Activated B cell treated with CpG ODN at 0.5 μM for 24 hours (primary cell): ENCODE data around the gene XRCC4. TPM values are rescaled to one million over a fixed set of nuclear protein-coding genes. Genes with fewer than 3 reads are reported as not detected.

Experiments
- ATAC-seq: fragments of 200-7000 bp; cut with Tn5 transposase; one replicate; pipeline ENCODE4 v1.10.0; 2021; ENCODE audit warnings: low read depth, mild to moderate bottlenecking, moderate library complexity
- CTCF ChIA-PET: fragments of 350-600 bp; sonication (Branson Sonifier 250); formaldehyde crosslinking; loops from one replicate; lab custom pipeline; 2021; ENCODE audit warnings: antibody characterized with exemption; lab: Charles Lee
- POLR2A ChIA-PET: fragments of 350-600 bp; sonication (Branson Sonifier 250); formaldehyde crosslinking; loops from one replicate; lab custom pipeline; 2021; ENCODE audit warnings: antibody characterized with exemption; lab: Charles Lee
- DNase-seq: peaks from one replicate; pipeline ENCODE4 v3.0.0; 2022
- H3K27ac Mint-ChIP-seq: one replicate; pipeline ENCODE4 v1.8.0; 2020; ENCODE audit warnings: mixed read lengths
- H3K27me3 Mint-ChIP-seq: one replicate; pipeline ENCODE4 v1.8.0; 2021; ENCODE audit warnings: mixed read lengths
- H3K36me3 Mint-ChIP-seq: one replicate; pipeline ENCODE4 v1.8.0; 2021; ENCODE audit warnings: low read depth, mixed read lengths
- H3K4me1 Mint-ChIP-seq: one replicate; pipeline ENCODE4 v1.8.0; 2021; ENCODE audit warnings: mixed read lengths
- H3K4me3 Mint-ChIP-seq: one replicate; pipeline ENCODE4 v1.8.0; 2020; ENCODE audit warnings: mild to moderate bottlenecking, mixed read lengths
- H3K9me3 Mint-ChIP-seq: one replicate; pipeline ENCODE4 v1.8.0; 2020; ENCODE audit warnings: mixed read lengths
- CTCF ChIP-seq: fragments of 200-600 bp; IDR thresholded peaks from one replicate; pipeline ENCODE4 v1.8.0; 2022; ENCODE audit warnings: antibody characterized with exemption, mild to moderate bottlenecking
- intact Hi-C: fragments of 100-400 bp; cut with micrococcal nuclease; formaldehyde crosslinking; loops from one replicate; pipeline ENCODE4 v1.15.1; 2024
- total RNA-seq: library from RNA; stranded (reverse); gene quantifications from 2 replicates; pipeline ENCODE4 v1.2.3, GENCODE V29; 2022

XRCC4 gene
- total RNA-seq, 1 donor from 2014 or later = 8.5 TPM

GRCh38 chr5:83341815-83342334 is 264.5 kb downstream of the XRCC4 start:
- no peak for TF ChIP-seq CTCF
- POLR2A ChIA-PET = no interaction called here
- CTCF ChIA-PET = no interaction called here
- intact Hi-C loops = no loop called here
- Mint-ChIP-seq H3K4me3 (no peak overlapping the region), H3K9me3 (peaks cover 2% of the 10 kb centered on the region), H3K36me3 (peaks cover 6% of the 10 kb centered on the region), H3K27ac (no peak overlapping the region), H3K4me1 (peaks cover 10% of the 10 kb centered on the region), H3K27me3 (no peaks in the 10 kb centered on the region)
- no peak for ATAC-seq
- DNase-seq = no peak

GRCh38 chr5:83342465-83342864 is 265.1 kb downstream of the XRCC4 start:
- ATAC-seq (no peak), DNase-seq (no peak)
- ChIA-PET CTCF (no interaction called here), POLR2A (no interaction called here)
- H3K36me3 Mint-ChIP-seq = peaks cover 10% of the 10 kb centered on the region
- intact Hi-C loops = no loop called here
- TF ChIP-seq CTCF = no peak
- H3K4me1 Mint-ChIP-seq = peaks cover 10% of the 10 kb centered on the region
- H3K9me3 Mint-ChIP-seq = peaks cover 5% of the 10 kb centered on the region
- H3K4me3 Mint-ChIP-seq = no peak overlapping the region
- H3K27me3 Mint-ChIP-seq = no peaks in the 10 kb centered on the region
- H3K27ac Mint-ChIP-seq = no peak overlapping the region

DNA sequence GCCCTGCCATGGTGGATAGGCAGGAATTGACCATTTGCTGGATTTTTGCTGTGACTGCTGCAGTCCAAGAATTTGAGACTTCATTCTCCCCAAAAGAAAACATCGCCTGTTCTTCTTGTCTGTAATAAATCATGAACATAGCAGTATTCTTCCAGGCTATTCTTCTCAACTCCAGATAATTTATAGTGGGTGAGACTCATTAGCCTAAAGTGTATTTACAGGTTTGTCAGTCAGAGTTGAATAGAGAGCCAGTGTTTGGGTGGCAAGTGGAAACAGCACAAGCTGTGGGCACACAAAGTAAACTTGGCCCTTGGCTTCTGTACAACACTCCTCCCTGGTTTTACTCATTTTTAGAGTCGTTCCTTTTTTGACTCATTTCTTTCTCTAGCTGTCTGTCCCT is 266.0 kb downstream of the XRCC4 start:
- peaks cover 10% of the 10 kb centered on the region for H3K4me1 Mint-ChIP-seq
- H3K9me3 Mint-ChIP-seq = peaks cover 13% of the 10 kb centered on the region
- TF ChIP-seq CTCF = no peak
- intact Hi-C loops = no loop called here
- CTCF ChIA-PET = no interaction called here
- ATAC-seq (no peak), DNase-seq (no peak)
- H3K4me3 Mint-ChIP-seq = no peak overlapping the region
- POLR2A ChIA-PET = no interaction called here
- peaks cover 17% of the 10 kb centered on the region for H3K36me3 Mint-ChIP-seq
- no peaks in the 10 kb centered on the region for H3K27me3 Mint-ChIP-seq
- H3K27ac Mint-ChIP-seq = no peak overlapping the region

GRCh38 chr5:83345423-83345822 is 268.1 kb downstream of the XRCC4 start:
- peaks cover 24% of the 10 kb centered on the region for H3K36me3 Mint-ChIP-seq
- intact Hi-C loops = no loop called here
- POLR2A ChIA-PET = no interaction called here
- DNase-seq (no peak), ATAC-seq (no peak)
- no peaks in the 10 kb centered on the region for H3K27me3 Mint-ChIP-seq
- H3K27ac Mint-ChIP-seq = no peak overlapping the region
- H3K4me3 Mint-ChIP-seq = no peak overlapping the region
- CTCF ChIA-PET = no interaction called here
- H3K4me1 Mint-ChIP-seq = peaks cover 4% of the 10 kb centered on the region
- TF ChIP-seq CTCF = no peak
- peaks cover 29% of the 10 kb centered on the region for H3K9me3 Mint-ChIP-seq

- intact Hi-C loops = no loop called here
- no peak for TF ChIP-seq CTCF
- peaks cover 28% of the 10 kb centered on the region for H3K36me3 Mint-ChIP-seq
- H3K27me3 Mint-ChIP-seq = no peaks in the 10 kb centered on the region
- CTCF ChIA-PET = no interaction called here
- POLR2A ChIA-PET = no interaction called here
- H3K27ac Mint-ChIP-seq = no peak overlapping the region
- H3K9me3 Mint-ChIP-seq = peaks cover 34% of the 10 kb centered on the region
- no peak overlapping the region for H3K4me3 Mint-ChIP-seq
- no peak for DNase-seq
- ATAC-seq = no peak
- no peaks in the 10 kb centered on the region for H3K4me1 Mint-ChIP-seq
Measured at GRCh38 chr5:83348281-83348780, 271.0 kb downstream of the XRCC4 start.
